Stimulated activated CD8-positive, alpha-beta memory T cell treated with anti-CD3 and anti-CD28 coated beads, Interleukin-7, amount 100 ng/mL, for 4 hours (primary cell): ENCODE measurements around the gene PLXNA4.

Experiments used
- DNase-seq, 2 donors: peaks; one replicate each; pipeline ENCODE4 v3.0.0-alpha.2; 2020; ENCODE audit warnings: low read depth in 2 of 2

PLXNA4 gene

DNA sequence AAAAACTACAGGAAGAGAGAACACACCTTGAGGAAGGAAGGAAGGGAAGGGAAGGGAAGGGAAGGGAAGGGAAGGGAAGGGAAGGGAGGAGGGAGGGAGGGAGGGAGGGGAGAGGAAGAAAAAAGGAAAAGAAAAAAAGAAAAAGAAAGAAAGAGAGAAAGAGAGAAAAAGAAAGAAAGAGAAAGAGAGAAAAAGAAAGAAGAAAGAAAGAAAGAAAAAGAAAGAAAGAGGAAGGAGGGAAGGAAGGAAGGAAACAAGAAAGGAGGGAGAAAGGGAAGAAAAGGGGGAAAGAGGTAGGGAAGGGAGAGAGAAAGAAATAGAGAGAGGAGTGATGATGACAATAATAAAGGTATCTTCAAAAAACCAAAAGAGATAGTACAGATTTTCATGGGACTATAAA lies 12.3 kb upstream of the PLXNA4 start:
- DNase-seq, result no peak

GRCh38 chr7:132584796-132585494 lies 8.7 kb upstream of the PLXNA4 start:
- no peak for DNase-seq

- no peak for DNase-seq
Observed at GRCh38 chr7:132581431-132581830, 5.2 kb upstream of the PLXNA4 start.

- DNase-seq, result peak; percentile 36 to 41
Observed at GRCh38 chr7:132580717-132581285, 4.5 kb upstream of the PLXNA4 start.

- no peak for DNase-seq
Observed at GRCh38 chr7:132580277-132580676, 4.0 kb upstream of the PLXNA4 start.

GRCh38 chr7:132579260-132579899 lies 3.1 kb upstream of the PLXNA4 start:
- no peak for DNase-seq

DNA sequence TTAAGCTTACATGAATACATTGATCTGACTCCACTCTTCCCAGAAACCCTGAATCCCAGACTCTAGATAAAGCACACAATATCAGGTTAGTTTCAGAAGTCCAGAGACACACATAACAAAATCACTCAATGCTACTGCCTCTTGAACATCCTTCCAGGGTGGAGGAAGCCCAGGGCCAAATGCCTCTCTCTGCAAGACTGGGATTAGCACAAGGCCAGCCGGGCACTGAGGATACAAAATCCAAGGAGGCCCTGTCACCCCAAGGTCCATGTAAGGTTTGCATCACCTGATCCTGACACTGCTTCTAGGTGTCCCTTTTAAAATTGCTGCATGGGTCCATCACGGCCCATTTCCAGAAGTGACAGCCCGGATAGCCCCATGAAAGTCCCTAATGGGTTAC lies 2.6 kb upstream of the PLXNA4 start:
- DNase-seq, result no peak

GRCh38 chr7:132578050-132578370 lies 1.7 kb upstream of the PLXNA4 start:
- DNase-seq, result no peak

DNA sequence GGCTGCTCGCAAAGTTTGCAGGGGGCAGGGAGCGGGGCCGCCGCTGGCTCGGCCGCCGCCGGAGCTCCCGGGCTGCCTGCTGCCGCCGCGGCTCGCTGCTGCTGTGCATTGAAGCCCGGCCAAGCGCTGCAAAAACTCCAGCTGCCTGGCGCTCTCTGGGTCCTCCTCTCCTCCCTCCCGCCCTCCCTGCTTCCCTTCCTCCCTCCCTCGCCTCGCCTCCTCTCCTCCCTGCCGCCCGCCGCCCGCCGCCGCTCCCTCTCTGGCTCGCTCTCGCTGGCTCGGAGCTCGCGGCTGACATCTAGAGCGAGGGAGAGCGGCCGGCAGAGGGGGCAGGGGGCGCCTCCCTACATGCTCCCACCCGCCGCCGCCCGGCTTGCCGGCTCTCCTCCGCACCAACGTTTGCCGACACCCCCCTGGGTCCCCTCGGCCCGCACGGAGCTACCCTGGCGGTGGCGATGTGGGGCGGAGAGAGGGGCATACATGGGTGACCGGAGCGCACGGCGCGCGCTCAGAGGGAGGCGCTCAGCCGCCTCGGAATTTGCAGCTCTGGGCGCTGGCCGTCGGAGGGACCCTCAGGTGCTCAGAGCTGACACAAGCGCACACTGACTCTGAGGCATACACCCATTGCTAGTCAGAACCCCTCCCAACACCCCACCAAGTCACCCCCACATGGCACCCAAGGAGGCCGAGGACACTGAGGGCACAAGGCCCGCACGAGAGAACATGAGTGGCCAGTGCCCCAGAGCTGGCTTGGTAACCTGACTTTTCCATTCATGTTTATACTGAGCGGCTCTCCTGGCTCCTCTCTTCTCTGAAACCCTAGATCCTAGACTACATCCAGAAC lies 1.2 kb upstream of the PLXNA4 start:
- no peak for DNase-seq

GRCh38 chr7:132576721-132577085 lies 433 bp upstream of the PLXNA4 start:
- no peak for DNase-seq

DNA sequence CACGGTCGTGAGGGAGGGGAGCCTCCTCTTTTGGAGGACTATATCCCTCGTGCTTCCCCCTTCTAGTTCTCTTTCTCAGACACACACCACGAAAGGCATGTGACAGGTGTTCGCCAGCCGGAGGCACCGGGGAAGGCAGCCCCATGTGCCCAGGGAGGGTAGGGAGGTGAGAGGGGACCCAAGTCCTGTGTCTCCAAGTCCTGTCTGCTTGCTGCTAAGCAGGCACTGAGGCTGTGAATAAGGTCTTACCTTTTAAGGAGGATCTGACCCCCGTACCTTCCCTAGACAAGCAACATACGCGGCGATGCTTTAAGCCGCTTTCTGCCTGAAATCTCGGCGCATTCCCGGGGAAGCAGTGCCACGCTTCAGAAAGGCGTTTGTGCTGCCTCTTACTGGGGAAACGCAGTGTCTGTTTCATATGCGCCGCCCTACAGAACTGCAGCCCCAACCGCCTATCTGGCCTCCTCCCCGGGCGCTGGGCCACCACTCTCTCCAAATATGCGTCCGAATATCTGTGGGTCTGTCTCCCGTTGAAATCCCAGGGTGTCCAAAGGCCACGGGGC lies 770 bp downstream of the PLXNA4 start:
- DNase-seq, result no peak

DNA sequence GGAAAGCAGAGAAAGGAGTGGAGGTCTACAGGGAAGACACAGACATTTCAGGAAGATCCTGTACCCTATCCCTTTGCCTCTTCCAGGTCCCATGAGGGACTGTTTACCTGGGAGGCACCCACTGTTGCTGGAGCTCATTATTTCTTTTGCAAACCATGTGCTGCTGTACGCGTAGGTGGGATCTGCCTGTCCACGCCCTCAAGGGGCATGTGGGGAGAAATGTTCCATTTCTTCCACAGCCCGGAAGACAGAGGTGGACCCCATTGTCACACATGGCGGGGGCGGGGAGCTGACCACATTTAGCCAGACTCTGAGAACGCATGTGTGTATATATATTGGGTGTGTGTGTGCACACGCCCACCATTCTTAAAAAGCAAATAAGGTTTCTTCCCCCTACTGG lies 2.0 kb downstream of the PLXNA4 start:
- no peak for DNase-seq

DNA sequence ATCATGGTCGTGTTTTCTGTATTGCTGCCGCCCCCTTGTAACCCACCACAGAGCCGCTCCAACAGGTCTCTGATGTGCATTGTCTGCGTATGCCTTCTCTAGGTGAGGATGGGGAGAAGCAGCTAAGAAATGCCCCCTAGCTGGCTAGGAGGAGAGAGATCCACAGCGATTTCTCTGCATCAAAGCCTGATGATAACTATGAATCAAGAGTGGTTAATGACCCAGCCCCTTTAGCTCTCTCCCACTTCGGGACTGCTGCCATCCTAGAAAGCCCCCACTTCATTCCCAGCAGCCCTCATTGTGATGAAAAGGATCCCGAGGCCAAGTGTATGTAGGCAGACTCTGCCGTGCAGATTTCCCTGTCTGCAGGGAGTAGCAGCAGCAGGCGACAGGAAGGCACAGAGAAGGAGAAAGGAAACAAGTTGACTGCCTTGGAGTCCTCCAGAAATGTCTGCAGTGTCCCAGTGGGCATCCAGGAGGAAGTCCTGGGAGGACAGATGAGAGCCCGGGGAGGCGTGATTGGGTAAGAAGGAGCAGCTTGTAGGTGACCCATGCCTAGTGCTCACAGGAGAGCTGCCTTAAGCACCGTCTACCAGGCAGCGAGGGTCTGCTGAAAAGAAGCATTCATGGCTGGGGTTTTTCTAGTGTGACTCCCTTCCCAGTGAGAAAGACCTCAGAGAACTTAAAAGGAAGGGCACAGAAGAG lies 2.9 kb downstream of the PLXNA4 start:
- DNase-seq, result no peak

DNA sequence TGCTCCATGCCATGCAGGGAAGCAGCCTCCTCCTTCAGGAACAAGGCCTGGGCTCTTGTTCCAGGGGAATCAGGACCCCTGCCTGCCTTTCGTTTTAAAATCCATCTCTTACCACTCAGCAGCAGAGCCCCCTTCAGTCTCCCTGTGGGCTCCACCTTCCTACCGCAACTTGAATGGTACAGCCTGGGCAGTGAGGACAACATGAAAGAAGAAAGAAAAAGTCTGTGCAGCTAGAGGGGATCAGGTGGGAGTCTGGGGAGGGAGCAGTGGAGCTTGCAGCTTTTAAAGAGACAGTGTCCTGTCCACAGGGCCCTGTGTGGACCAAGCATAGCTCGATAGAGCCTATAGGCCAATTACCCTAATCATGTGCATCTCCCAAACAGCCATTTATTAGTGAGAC lies 3.7 kb downstream of the PLXNA4 start:
- DNase-seq, result no peak

DNA sequence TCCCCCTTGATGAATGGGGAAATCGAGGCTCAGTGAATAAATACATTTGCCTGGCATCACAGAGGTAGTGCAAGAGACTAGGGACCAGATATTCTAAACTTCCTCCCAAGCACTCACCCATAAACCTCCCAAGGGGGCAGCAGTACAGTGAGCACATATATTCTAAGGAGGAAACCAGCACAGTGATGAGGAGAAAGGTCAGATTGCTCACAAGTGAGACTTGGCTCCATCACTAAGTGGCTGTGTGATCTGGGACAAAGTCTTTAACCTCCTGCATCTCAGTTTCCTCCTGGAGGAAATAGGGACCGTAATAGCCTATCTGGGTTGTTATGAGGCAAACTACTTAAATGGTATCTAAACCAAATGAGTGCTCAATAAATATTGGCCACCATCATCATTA lies 4.3 kb downstream of the PLXNA4 start:
- DNase-seq, result no peak

GRCh38 chr7:132569884-132570614 lies 6.2 kb downstream of the PLXNA4 start:
- no peak for DNase-seq

DNA sequence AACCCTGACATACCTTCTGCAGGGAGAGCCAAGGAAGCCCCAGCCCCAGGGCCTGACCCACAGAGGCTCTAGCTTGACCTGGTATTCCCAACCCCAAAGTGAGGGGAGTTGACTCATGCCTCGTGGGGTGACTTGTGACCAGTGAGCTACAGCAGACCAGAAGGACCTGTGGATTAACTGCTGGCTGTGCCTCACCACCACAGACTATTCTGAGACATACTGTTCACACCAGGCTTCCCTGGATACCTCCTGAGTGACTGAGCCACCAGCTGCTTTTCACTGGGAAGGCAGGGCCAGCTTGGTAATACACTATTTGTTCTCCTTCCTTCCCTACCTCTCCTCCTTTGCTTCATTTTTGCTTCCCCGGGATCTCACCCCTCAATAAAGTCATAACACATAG lies 7.3 kb downstream of the PLXNA4 start:
- no peak for DNase-seq

DNA sequence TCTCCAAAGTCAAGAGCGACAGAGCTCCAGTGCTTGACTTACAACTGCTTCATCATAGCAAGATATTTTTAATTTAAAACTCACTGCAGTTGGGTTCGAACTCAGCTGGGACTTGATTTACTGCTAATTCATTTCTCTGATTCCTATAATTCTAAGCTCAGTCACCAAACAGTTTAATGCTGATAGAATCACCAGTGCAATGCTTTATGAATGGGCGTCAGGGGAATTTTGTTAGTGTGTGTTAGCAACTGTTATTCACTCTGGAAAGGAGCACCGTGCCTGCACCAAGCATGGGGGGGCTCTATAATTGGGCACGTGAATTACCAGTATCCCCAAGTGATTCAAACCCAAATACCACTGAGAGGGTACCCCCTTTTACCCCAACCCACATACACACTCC lies 10.4 kb downstream of the PLXNA4 start:
- DNase-seq, result no peak

DNA sequence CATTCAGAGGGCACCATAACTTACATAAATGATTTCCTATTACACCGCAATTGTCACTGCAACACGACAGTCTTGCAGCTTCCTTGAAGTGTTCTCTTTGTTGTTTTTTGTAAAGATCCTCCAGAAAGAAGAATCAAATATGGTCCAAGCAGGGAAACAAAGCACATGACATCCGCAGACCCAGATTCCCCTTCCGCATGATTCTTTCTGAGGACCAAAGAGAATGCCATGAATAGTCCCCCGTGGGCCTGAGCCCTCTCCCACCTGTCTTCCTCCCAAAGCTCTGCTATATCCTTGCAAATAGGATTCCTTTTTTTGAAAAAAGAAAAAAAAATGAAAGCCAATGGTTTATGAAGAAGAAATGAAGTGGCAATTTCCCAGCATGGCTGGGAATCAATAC lies 10.8 kb downstream of the PLXNA4 start:
- DNase-seq, result no peak

- no peak for DNase-seq
Observed at GRCh38 chr7:132564849-132565248, 11.4 kb downstream of the PLXNA4 start.

DNA sequence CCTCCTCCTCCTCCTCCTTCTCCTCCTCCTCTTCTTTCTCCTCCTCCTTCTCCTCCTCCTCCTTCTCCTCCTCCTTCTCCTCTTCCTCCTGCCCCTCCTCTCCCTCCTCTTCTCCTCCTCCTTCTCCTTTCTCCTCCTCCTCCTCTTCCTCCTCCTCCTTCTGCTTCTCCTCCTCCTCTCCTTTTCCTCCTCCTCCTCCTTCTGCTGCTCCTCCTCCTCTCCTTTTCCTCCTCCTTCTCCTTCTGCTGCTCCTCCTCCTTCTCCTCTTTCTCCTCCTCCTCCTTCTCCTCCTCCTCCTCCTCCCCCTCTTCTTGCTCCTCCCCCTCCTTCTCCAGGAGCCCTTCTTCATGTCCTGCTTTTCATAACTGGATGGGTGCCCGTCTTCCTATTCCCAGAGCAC lies 12.2 kb downstream of the PLXNA4 start:
- DNase-seq, result no peak
